ENCODE results near the gene KIAA1328. TPM values are rescaled to one million over a fixed set of nuclear protein-coding genes. Genes with fewer than 3 reads are reported as not detected.

The KIAA1328 gene
- polyA plus RNA-seq, 1 of the 3 experiments (the other 2 are of a cell fraction) = 2.6 TPM

DNA sequence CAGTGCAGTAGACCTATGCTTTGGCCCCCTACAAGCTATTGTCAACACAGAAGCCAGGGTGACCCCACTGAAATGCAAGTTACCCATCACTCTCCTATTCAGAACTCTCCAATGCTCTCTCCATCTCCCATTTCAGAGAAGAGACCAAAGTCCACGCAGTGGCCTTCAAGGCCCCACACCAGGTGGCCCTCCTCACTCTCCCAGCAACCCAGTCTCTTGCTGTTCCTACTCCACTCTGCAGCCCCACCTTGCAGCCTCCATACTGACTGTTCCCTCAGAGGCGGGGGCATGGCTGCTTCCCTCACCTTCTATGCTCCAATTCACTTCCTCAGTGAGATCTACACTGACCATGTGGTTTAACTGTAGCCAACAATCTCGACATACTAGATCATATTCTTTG, 423.4 kb downstream of the KIAA1328 start:
- POLR2A ChIA-PET = no interaction called here
- H3K4me3 ChIP-seq (ENCODE audit: low read depth in 2 of 2, low read length in 1 of 2) = no peak overlapping the region
- CTCF ChIA-PET = no interaction called here
- no peaks in the 10 kb centered on the region; the same call in 1 of the 2 replicates for H3K27me3 ChIP-seq (ENCODE audit: insufficient read depth)
- no peaks in the 10 kb centered on the region for H4K20me1 ChIP-seq (ENCODE audit: insufficient read depth)
- no peak overlapping the region for H3K27ac ChIP-seq (ENCODE audit: low read depth in 2 of 2, low read length in 1 of 2)
- no peaks in the 10 kb centered on the region for H3F3A ChIP-seq (replicated peaks; ENCODE audit: insufficient read depth)
- H3K9me2 ChIP-seq = no peaks in the 10 kb centered on the region
- H3K79me2 ChIP-seq (ENCODE audit: insufficient read depth) = no peaks in the 10 kb centered on the region
- H3K36me3 ChIP-seq (replicated peaks in 1 of 2; ENCODE audit: control insufficient read depth in 1 of 2, insufficient read depth in 2 of 2, low read length in 1 of 2) = no peaks in the 10 kb centered on the region
- H3K9ac ChIP-seq = no peak overlapping the region
- DNase-seq = no peak
- TF ChIP-seq FOSL2 (IDR thresholded peaks at IDR 0.05; ENCODE audit: borderline replicate concordance, low read depth) (no peak), ELF1 (IDR thresholded peaks at IDR 0.05) (no peak), USF1 (IDR thresholded peaks at IDR 0.05; ENCODE audit: borderline replicate concordance, low read depth) (no peak)
- TF ChIP-seq, protein P1, sequence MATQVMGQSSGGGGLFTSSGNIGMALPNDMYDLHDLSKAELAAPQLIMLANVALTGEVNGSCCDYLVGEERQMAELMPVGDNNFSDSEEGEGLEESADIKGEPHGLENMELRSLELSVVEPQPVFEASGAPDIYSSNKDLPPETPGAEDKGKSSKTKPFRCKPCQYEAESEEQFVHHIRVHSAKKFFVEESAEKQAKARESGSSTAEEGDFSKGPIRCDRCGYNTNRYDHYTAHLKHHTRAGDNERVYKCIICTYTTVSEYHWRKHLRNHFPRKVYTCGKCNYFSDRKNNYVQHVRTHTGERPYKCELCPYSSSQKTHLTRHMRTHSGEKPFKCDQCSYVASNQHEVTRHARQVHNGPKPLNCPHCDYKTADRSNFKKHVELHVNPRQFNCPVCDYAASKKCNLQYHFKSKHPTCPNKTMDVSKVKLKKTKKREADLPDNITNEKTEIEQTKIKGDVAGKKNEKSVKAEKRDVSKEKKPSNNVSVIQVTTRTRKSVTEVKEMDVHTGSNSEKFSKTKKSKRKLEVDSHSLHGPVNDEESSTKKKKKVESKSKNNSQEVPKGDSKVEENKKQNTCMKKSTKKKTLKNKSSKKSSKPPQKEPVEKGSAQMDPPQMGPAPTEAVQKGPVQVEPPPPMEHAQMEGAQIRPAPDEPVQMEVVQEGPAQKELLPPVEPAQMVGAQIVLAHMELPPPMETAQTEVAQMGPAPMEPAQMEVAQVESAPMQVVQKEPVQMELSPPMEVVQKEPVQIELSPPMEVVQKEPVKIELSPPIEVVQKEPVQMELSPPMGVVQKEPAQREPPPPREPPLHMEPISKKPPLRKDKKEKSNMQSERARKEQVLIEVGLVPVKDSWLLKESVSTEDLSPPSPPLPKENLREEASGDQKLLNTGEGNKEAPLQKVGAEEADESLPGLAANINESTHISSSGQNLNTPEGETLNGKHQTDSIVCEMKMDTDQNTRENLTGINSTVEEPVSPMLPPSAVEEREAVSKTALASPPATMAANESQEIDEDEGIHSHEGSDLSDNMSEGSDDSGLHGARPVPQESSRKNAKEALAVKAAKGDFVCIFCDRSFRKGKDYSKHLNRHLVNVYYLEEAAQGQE (IDR thresholded peaks at IDR 0.05; ENCODE audit: low read depth, low read length) = no peak
- no peaks in the 10 kb centered on the region for H3K9me3 ChIP-seq
- WGBS (ENCODE audit: low lambda C conversion rate) = 46% methylated on average over 3 of the region's 3 CpGs
- no peaks in the 10 kb centered on the region; a peak in 1 of 4 replicates for H3K4me1 ChIP-seq (ENCODE audit: control insufficient read depth in 1 of 2, insufficient read depth in 2 of 2, low read depth in 1 of 2, low read length in 1 of 2)
- no peak overlapping the region for H2AFZ ChIP-seq (ENCODE audit: low read depth)
- no peak overlapping the region for H3K4me2 ChIP-seq

DNA sequence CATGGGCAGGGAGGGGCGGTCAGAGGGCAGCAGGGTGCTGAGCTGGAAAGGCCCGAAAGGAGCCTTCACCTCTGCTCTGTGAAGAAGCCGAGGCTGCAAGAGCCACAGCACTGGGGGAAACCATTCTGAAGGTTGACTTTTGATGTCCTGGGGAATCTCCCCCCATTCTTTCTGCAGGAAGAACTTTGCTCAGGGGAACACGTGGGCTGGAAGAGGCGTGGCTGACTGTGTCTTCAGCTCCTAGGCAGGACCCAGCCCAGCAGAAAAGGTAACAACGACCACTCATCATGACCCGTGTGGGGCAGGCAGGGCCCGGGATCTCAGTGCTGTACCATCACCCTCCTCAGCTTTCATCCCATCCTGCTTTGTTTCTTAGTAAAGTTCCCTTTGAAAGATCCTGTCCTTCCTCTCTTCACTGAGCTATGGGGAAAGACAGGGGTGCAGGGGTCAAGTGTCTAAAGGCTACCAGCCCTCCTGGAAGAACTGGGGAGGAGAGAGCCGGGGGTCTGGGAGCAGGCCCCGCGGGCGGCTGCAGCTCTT, 424.0 kb downstream of the KIAA1328 start:
- no peaks in the 10 kb centered on the region for H4K20me1 ChIP-seq (ENCODE audit: insufficient read depth)
- no peaks in the 10 kb centered on the region for H3K9me3 ChIP-seq
- no peaks in the 10 kb centered on the region for H3F3A ChIP-seq (replicated peaks; ENCODE audit: insufficient read depth)
- no peak overlapping the region for H2AFZ ChIP-seq (ENCODE audit: low read depth)
- ChIA-PET POLR2A (no interaction called here), CTCF (no interaction called here)
- H3K4me1 ChIP-seq (ENCODE audit: control insufficient read depth in 1 of 2, insufficient read depth in 2 of 2, low read depth in 1 of 2, low read length in 1 of 2) = no peaks in the 10 kb centered on the region; a peak in 1 of 4 replicates
- H3K36me3 ChIP-seq (replicated peaks in 1 of 2; ENCODE audit: control insufficient read depth in 1 of 2, insufficient read depth in 2 of 2, low read length in 1 of 2) = no peaks in the 10 kb centered on the region
- DNase-seq = no peak
- H3K4me2 ChIP-seq = no peak overlapping the region
- TF ChIP-seq CHD2 (IDR thresholded peaks at IDR 0.05; ENCODE audit: low read length, partially characterized antibody) (no peak), USF1 (IDR thresholded peaks at IDR 0.05; ENCODE audit: borderline replicate concordance, low read depth) (no peak), NRF1 (IDR thresholded peaks at IDR 0.05; ENCODE audit: low read depth, low read length) (no peak), EZH2phosphoT487 (IDR thresholded peaks at IDR 0.05; ENCODE audit: borderline replicate concordance, low read depth) (no peak), JUND (IDR thresholded peaks at IDR 0.05) (no peak), GATA2 (CRISPR knock-in tag; IDR thresholded peaks at IDR 0.05) (no peak), FOSL2 (IDR thresholded peaks at IDR 0.05; ENCODE audit: borderline replicate concordance, low read depth) (no peak), NFIC (IDR thresholded peaks at IDR 0.05; ENCODE audit: borderline replicate concordance) (no peak)
- TF ChIP-seq, protein P1 (IDR thresholded peaks at IDR 0.05; ENCODE audit: low read depth, low read length) = no peak
- TF ChIP-seq, protein P2, sequence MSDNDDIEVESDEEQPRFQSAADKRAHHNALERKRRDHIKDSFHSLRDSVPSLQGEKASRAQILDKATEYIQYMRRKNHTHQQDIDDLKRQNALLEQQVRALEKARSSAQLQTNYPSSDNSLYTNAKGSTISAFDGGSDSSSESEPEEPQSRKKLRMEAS (IDR thresholded peaks at IDR 0.05; ENCODE audit: low read depth) = no peak
- TF ChIP-seq, protein P3, sequence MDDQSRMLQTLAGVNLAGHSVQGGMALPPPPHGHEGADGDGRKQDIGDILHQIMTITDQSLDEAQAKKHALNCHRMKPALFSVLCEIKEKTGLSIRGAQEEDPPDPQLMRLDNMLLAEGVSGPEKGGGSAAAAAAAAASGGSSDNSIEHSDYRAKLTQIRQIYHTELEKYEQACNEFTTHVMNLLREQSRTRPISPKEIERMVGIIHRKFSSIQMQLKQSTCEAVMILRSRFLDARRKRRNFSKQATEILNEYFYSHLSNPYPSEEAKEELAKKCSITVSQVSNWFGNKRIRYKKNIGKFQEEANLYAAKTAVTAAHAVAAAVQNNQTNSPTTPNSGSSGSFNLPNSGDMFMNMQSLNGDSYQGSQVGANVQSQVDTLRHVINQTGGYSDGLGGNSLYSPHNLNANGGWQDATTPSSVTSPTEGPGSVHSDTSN (IDR thresholded peaks at IDR 0.05) = no peak
- no peaks in the 10 kb centered on the region; the same call in none of the 2 replicates for H3K27me3 ChIP-seq (ENCODE audit: insufficient read depth)
- WGBS (ENCODE audit: low lambda C conversion rate) = 71% methylated on average over 12 of the region's 12 CpGs
- H3K9ac ChIP-seq = no peak overlapping the region
- H3K4me3 ChIP-seq (ENCODE audit: low read depth in 2 of 2, low read length in 1 of 2) = no peak overlapping the region
- no peak overlapping the region for H3K27ac ChIP-seq (ENCODE audit: low read depth in 2 of 2, low read length in 1 of 2)
- no peaks in the 10 kb centered on the region for H3K79me2 ChIP-seq (ENCODE audit: insufficient read depth)
- H3K9me2 ChIP-seq = no peaks in the 10 kb centered on the region

All from SK-N-SH (cell line).